HG03521 (cell line): ENCODE results near the gene INHBE.
"Not testable (repeated sequence)": the region's sequence is repeated elsewhere in the genome, so short reads cannot be mapped to it uniquely, and the experiment has no call there.

Experiments used
- ATAC-seq: cut with Tn5 transposase; IDR thresholded peaks from one replicate; pipeline ENCODE4 v1.9.1; 2021; ENCODE audit warnings: mild to moderate bottlenecking, moderate library complexity; ENCODE audit not compliant: unreplicated experiment

INHBE gene

GRCh38 chr12:57454566-57455373, at the start of gene INHBE:
INHBE (plus strand) TSS chr12:57455307; CDS start chr12:57455537, 230 bp downstream.
- no peak for ATAC-seq

- no peak for ATAC-seq
These were observed 44.6 kb upstream of the INHBE start for GRCh38 chr12:57410534-57410933.

- not testable (repeated sequence) for ATAC-seq
These were observed 40.9 kb upstream of the INHBE start for GRCh38 chr12:57414160-57414559.

- no peak for ATAC-seq
These were observed 40.0 kb upstream of the INHBE start for GRCh38 chr12:57415088-57415487.

GRCh38 chr12:57416039-57416996, 38.8 kb upstream of the INHBE start:
- no peak for ATAC-seq

- no peak for ATAC-seq
These were observed 36.9 kb upstream of the INHBE start for GRCh38 chr12:57418255-57418654.

- ATAC-seq: no peak
These were observed 35.6 kb upstream of the INHBE start for GRCh38 chr12:57419495-57419894.

- no peak for ATAC-seq
These were observed 34.6 kb upstream of the INHBE start for GRCh38 chr12:57420482-57420881.

- not testable (repeated sequence) for ATAC-seq
These were observed 28.2 kb upstream of the INHBE start for GRCh38 chr12:57426948-57427347.

GRCh38 chr12:57428965-57429364, 26.1 kb upstream of the INHBE start:
- no peak for ATAC-seq

GRCh38 chr12:57429473-57430111, 25.5 kb upstream of the INHBE start:
- no peak for ATAC-seq

- ATAC-seq: peak; percentile 60
These were observed 24.8 kb upstream of the INHBE start for GRCh38 chr12:57430112-57430930.

- ATAC-seq: peak; percentile 94
These were observed 24.1 kb upstream of the INHBE start, which contains the start of gene R3HDM2 for GRCh38 chr12:57430931-57431566. R3HDM2 (minus strand) TSS chr12:57431043; CDS start chr12:57310428, 120,615 bp downstream.

GRCh38 chr12:57431654-57432188, 23.4 kb upstream of the INHBE start:
- no peak for ATAC-seq

GRCh38 chr12:57433370-57433769, 21.7 kb upstream of the INHBE start:
- ATAC-seq: no peak

- no peak for ATAC-seq
These were observed 20.4 kb upstream of the INHBE start, which contains the start of gene INHBC for GRCh38 chr12:57434517-57435223. INHBC (plus strand) TSS chr12:57434784; CDS start chr12:57434887, 103 bp downstream.

- no peak for ATAC-seq
These were observed 19.8 kb upstream of the INHBE start for GRCh38 chr12:57435293-57435692.

GRCh38 chr12:57438400-57438799, 16.7 kb upstream of the INHBE start:
- no peak for ATAC-seq
